Measurements from ENCODE around the gene SHC1.

Gene SHC1

DNA sequence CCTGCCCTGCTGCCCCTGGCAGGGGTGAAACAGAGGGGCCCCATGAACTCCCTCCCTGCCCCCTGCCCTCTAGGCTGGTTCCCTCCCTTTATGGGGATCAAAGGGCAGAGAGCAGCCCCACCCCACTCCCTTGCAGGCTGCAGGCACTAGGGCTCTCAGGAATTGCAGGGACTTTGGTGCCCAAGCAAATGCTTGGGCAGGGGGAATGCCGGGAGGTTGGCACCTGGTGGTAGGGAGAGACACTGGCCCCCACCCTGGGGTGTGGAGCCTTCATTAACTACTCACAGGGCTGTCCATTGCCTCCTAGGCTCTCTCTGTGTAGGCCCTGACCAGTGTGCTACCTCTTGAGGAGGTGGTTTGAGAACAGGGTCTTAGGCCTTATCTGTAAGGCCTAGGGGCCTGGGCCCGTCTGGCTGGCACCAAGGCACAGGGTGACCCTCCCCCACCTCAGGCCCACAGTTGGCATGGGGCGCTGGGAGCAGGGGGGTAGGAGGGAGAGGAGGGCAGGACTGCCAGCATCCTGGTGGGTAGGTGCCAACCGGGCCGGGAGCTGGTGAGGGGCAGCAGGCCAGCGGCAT is 36.8 kb upstream of the SHC1 start:
- DNase-seq: no peak

DNA sequence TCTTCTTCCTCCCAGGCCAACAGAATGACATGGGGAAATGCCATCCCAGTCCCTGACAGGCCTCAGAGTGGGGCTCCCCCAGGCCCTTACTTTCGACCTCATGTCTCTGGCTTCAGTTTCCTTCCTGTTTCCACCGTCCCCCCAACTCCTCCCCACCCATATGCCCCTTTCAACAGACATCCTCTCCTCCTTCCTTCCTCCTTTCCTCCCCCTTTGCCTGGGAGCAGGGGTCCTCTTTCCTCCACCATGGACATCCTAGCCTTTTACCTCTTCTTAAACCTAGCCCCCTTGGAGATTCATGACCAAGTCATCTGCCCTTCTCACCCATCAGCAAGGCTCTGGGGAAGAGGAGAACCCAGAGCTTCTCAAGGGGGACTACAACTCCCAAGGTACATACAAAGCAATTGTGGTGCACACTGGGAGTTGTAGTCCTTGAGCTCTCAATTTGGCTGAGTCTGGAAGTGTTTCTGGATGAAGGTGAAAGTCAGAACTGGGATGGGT is 36.1 kb upstream of the SHC1 start:
- DNase-seq: peak; percentile 2

DNA sequence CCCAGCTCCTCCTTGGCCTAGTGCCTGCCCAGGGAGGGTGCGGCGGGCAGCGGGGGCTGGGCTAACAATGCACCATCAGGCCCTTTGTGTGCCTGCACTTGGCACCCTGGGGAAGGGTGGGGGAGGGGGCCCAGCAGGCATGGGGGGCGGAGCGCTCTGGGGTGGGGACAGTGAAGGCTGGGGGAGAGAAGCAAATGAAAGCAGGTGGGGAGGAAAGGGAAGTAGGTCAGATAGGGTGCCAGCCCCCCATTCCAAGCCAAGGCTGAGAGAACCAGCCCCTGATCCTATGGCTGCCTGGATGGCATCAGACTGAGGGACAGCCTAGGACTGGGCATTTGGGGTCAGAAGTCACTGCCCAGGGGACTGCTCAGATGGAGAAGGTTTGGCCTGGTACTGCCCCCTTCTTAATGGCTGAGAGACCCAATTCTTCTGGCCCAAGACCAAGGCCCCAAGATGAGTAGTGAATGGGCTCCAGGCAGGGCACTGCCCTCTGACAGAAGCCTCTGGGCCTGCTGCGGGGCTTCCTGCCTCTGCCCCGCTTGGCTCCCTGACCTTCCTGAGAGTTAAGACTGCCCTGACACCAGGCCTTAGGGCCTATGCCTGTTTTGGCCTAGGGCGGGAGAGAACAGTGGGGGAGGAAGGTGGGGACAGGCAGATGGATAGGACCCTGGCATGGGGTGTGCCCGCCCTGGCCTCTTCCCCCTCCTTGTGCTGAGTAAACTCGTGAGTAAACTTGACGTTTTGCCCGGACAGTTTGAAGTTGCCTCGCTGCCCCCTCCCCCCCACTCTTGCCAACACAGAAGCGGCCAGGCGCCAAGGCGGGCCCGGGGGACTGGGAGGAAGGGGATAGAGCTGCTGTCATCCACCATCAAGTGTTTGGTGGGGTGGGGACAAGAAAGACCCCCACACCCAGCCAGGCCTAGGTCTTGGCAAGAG is 34.8 kb upstream of the SHC1 start:
- no peak for DNase-seq

DNA sequence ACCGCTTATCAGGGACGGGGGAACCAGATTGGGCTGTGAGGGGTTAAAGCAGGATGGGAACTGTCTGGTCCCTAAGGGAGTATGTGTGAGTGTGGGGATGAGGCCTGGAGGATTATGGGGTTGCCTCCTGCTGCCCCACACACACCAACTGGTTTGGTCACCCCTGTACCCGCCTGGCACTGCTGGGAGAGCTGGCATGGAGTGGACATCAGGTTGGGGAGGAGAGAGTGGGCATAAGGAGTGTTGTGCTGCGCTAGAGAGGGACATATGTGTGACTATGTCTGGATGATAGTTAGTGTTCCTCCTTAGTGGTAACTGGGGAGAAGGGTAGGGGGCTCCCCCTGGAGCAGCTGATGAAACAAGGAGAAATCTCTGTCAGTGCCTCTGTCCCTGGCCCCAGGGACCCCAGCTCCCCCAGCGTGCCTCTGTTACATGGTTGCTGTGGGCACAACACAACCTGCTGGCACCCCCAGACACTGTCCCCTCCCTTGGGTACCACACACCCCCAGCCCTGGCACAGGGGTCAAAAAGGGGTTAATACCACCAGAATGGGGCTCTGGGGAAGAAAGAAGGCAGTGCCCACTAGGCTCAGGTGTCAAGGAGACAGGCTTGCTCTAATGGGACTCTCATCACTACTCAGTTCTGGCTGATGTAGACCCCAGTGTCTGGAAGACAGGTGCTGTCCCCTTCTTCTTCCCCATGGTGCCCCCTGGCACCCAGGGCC is 34.0 kb upstream of the SHC1 start:
- no peak for DNase-seq

DNA sequence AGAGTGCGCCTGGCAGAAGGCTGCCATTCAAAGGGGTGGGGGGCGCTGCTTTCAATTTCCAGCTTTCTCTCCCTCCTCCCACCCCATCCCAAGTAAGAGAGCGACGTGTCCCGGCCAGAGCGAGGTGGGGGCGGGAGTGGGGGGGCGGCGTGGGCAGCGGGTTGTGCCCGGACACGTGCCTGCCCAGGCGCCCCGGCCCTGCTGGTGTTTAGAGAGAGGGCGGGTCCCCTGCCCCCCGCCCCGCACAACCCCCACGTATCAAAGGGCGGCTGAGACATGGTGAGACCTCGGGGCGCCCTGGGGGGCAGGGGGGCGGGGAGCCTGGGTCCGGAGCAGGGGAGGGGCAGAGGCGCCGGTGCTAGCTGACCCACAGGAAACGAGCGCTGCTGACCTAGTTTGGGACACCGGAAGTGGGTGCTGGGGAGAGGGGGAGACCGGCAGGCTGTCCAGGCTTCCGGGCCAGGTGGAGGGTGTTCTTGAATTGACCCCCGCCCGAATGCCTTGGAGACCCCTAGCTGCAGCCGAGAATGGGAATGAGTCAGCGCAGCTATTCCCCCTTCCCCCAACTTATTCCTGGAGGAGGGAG is 33.3 kb upstream of the SHC1 start:
- no peak for DNase-seq

DNA sequence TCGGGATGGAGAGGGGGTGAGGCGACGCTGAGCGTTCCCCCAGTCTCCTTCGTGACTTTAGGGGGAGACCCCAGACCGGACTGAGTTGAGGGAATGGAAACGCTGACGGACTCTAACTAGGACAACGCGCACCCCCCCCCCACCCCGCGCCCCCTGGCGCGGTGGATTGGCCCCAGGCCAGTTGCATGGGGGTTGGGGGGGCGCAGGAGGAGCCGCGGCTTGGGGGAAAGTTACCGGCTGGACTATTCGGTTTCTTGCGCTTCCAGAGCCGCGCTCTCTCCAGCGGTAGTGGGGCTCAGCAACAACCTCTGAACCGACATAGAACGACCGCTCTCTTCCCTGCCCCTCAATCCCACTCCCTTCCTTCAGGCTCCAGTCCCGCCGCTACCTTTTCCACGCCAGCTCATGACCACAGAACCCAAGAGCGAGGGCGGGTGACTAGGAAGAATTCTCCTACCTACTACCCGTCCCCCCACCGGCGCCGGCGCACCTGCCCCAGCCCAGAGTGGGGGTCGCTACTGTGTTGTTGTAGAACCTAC is 32.7 kb upstream of the SHC1 start:
- DNase-seq: peak; percentile 32

DNA sequence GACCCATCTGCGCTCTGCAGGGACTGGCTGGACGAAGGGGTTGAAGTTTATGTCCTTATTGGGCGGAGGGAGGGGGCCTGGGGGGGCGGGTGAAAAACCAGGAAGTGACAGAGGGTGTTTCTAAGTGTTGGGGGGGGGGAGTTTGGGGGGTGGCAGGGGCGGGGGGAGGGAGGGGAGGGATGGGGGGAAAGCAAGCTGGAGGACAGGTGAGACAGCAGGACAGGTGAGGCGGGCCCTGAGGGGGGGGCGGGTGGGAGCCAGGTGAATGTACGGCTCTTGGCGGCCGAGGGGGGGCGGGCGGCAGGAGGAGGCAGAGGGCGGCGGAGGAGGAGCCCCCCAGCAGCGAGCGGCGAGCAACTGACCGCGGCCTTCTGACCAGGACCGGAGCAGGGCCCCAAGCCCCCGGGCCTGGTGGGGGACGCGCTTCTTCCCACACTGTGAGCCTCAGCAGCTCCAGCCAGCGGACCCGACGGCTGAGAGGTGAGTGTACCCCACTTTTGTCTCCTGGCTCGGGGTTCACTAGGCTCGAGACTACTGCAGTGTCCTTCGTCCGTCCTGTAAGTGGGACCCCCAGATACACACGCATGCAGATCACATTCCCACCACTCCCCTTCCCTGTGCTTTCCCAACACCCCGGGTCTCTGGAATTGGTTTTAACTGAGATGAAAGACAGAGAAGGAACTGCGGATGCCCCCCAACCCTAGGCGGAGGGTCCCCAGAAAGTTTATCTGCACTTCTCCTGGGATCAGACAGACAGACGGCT is 32.1 kb upstream of the SHC1 start, which contains the start of gene ZBTB7B:
Gene ZBTB7B (plus strand): TSS at position 339 of the 763 bp plus-strand sequence. CDS start 11,859 bp downstream, outside the sequence.
- no peak for DNase-seq

DNA sequence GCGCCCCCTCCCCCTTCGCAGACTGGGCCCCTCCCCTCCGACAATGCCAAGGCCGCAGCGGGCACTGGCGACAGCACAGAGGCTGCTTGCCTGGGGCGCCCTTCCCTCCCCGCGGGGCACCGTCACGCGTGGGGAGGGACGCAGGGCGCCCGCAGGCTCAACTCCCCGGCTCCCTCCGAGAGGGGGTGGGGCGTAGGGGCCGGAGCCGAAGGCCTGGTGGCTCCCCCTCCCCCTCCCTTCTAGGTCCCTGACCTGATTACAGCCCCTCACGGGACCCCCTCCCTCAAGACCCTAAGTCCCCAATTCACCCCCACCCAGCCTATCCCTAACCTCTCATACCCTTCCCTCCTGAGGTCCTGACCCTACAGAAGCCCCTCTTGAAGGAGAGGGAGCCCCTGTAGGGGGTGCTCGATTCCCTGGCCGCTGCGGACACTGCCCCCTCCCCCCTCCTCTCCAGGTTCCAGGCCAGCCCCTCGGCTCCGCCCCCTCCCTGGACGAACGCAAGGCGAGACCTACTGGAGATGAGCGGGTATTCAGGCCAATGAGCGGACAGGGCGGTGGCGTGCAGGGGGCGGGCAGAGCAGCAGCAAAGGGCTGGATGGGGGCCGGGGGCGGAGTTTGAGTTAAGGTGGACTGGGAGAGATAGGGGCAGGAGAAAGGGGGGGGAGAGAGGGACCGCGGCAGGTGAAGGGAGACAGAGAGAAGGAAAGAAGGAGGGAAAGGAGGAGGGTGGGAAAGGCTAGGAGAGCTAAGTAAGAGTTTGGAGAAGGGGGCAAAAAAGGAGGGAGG is 31.3 kb upstream of the SHC1 start:
- peak; percentile 98 for DNase-seq

DNA sequence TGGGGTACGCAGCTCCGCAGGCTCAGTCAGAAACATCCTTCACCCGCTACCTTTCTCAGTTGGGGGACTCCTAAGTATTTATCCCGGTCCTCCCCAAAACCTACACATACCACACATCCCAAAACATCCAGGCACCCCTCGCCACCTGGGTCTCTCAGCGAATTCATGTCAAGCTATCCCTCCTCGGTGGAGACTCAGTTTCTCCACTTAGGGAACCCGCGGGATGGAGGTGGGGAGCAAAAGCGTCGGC is 30.8 kb upstream of the SHC1 start:
- no peak for DNase-seq

DNA sequence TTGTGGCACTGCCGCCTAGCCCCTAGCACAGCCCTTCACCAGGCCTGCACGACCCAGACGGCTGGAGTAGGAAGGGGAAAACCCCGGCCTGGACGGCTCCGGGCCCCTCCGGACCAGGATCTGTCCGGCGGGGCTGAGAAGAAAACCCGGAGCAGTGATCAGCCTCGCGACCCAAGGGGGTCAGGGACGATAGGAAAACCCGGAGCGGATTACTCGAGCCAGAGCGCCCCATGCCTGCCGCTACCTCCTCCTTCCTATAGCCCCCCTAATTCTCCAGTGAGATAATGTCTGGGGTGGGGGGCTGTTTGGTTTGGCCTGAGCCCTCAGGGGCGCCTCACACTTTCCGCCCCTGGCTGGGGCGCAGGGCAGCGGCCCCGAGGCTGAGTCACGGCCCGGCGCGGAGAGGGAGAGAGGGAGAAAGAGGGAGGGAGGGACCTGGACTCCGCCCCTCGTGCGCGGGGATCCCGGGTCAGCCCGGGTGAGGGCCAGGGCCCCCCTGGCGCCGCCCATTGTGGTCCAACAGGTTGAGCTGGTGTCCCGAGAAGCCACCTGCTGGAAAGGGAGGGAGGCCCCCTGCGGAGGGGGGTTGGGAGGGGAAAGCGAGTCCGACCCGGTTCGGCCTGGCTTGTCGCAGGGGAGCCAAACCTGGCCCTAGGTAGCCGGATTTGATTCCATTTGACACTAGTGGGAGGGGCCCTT is 30.3 kb upstream of the SHC1 start:
- DNase-seq: peak; percentile 88

DNA sequence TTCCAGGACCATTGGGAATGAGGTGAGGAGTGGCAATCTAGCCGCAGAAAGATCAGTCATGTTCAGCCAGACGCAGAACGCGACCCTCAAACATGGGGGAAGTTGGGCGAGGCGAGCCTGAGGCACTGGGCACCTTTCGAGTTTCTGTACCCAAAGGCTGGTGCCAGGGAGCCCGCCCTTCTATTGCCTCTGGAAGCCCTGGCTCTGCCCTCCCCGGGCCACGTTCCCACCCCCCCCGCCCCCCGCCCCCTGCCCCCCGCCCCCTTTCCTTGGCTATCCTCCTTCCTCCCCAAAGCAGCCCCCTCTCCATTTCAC is 29.8 kb upstream of the SHC1 start:
- no peak for DNase-seq

DNA sequence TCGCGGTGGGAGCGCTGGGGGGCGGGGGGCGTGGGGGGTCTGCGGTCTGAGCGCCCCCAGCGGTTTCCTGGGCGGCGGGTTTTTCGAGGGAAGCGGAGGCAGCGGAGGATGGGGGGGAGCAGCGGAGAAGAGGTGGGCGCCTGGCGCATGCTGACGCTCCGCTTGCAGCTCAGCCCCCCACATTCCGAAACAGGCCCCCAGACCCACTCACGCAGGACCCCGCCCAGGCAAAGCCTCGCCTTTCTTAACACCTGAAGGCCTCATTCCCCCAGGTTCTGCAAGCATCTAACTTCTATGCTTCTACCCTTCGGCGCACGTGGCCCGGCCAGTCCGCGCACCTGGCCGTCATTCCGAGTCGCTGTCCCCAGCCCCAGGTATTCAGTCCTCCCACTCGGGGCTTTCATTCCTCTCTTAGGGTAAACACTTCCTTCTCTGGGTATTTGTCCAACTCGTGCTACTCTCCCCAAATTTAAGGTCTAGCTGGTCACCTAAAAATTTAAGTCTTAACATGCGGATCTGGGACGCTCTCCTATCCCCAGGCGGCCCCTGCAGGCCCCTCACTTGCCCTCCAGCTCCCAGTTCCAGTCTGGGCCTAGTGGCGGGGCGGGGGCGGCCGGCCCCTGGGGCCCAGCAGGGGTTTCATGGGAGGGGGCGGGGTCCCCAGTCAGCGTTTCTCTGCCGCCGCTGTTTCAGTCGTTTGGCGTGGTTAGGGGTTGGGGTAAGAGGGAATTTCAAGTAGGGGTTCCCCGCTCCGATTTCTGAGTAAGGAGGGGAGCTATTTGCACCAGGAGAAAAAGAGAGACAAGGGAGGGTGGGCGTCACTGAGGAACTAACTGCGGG is 29.2 kb upstream of the SHC1 start:
- DNase-seq: peak; percentile 57

DNA sequence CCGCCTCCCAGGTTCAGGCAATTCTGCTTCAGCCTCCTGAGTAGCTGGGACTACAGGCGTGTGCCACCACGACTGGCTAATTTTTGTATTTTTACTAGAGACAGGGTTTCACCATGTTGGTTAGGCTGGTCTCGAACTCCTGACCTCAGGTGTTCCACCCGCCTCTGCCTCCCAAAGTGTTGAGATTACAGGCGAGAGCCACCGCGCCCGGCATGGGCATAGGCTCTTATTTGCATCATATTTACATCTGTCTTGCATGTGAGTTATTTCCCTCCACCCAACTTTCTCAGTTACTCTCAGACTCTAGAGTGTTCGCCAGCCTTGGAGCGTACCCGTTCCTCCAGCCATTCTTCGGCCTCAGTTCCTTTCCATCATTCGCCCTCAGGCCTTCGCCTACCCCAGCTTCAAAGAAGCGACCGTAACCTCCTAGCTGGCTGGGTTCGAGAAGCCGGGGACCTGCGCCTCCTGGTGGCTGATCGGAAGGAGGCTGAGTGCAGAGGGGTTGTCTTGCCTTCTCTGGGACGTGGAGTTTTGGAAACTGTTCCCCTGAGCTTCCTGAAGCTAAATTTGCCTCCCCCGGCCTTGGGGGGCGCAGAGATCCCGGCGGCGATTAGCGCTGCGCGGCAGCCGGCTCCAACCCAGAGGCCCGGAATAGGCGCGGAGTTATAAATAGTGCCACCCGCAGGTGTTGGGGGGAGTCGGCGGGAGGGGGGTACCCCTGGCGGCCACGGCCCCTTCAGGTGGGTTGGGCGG is 28.4 kb upstream of the SHC1 start:
- peak; percentile 45 for DNase-seq

DNA sequence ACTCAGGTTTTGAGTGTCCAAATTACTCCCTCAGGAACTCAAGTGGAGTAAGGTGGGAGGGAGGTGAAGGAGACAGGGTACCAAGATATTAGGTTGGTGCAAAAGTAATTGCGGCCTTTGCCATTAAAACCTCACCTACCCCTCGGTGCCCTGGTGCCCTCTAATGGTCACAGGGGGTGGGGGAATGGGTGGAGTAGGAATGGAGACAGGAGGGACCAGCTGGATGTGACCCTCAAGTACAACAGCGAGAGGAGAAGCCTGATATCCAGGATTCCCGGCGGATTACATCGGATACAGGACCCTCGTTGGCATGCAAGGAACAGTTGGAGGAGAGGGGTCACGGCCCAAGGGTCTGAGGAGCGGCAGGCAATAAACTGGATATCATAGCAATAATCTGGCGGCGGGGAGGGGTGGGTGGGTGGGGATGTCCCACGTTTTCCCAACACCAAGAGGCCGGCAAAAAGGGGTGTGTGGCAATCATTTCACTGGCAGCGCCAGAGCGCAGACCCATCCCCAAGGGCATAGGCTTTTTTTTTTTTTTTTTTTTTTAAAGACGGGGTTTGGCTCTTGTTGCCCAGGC is 27.7 kb upstream of the SHC1 start:
- DNase-seq: no peak

DNA sequence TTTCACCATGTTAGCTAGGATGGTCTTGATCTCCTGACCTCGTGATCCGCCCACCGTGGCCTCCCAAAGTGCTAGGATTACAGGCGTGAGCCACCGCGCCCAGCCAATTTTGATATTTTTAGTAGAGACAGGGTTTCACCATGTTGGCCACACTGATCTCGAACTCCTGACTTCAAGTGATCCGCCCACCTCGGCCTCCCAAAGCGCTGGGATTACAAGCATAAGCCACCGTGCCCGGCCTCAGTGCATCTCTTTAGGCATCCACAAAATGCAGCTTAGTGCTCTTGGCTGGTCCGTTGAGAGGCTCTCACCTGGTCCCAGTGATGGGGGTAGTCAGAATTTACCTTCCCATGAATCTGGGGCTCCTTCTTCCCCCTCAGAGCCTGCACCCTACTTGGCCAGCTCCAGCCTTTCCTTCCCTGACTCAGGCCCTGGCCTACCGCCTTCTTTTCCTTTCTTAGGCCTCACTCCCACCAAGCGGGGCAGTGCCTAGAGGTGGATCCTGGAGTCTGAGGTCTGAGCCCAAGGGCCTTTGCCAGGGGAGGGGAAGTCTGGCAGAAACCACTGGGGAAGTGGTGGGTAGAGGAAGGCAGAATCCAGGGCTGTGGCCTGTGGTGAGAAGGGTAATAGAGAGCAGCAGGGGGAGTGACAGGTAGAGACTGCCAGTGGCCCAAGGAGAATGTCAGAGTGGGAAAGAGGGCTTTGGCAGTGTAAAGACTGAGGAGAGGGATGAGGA is 26.6 kb upstream of the SHC1 start:
- DNase-seq: no peak

DNA sequence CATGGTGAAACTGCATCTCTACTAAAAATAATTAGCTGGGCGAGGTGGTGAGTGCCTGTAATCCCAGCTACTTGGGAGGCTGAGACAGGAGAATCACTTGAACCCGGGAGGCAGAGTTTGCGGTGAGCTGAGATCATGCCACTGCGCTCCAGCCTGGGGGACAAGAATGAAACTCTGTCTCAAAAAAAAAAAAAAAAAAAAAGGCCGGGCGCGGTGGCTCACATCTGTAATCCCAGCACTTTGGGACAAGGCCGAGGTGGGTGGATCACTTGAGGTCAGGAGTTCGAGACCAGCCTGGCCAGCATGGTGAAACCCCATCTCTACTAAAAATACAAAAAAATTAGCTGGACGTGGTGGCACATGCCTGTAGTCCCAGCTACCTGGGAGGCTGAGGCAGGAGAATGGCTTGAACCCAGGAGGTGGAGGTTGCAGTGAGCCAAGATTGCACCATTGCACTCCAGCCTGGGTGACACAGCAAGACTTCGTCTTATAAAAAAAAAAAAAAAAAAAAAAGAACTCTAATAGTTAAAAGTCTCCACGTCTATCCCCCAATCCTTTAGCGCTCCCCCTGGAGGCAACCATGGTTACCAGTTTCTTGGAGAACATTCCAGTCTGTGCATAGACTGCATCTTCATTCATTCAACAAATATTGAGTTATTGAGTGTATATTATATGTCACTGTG is 24.9 kb upstream of the SHC1 start:
- DNase-seq: peak; percentile 2

DNA sequence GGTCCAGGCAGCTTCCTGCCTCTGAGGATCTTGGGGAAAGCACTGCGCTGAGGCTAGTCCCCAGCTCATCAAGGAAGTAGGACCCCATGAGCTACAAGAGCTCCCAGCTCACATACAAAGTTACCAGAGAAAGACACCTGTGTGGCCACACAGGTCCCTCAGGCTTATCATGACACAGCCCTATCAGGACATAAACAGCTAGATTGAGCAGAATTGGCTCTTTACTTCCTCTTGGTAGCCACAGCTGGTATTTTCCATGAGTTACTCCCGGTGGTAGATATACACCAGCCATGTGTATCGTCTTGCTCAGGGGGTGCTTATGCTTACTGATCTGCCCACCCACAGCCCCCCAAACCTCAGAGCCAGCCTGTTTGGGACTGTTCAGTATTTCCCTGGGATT is 24.0 kb upstream of the SHC1 start:
- DNase-seq: no peak

DNA sequence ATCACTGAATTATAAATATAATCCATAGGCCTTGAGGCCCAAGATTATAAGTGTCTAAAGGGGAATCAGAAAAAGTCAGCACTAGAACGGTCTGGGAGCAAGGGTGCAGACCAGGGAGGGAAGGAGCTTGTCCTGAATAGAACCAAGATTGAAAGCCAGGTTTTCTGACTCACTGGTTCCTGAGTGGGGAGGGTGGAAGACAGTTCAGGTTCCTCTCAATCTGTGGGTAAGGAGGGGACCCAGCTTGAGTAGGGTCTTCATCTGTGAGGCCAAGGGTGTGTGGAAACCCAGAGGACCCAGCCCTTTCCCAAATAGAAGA is 23.7 kb upstream of the SHC1 start:
- DNase-seq: no peak

Data from NCI-H1105 treated with DMSO at 0.1 percent for 48 hours (cell line).